ENCODE measurements around the gene CCN6.

GRCh38 chr6:112081569-112081968 is 27.7 kb downstream of the CCN6 start:
- no peak for TF ChIP-seq TAF1 (IDR thresholded peaks at IDR 0.05; ENCODE audit: low read depth)
- no peak for TF ChIP-seq CTCF (IDR thresholded peaks at IDR 0.05; ENCODE audit: poor library complexity, severe bottlenecking)

All from neural cell (in vitro differentiated cells).